ENCODE data around the gene MEGF11.
"Not testable (repeated sequence)": the region's sequence is repeated elsewhere in the genome, so short reads cannot be mapped to it uniquely, and the experiment has no call there.

Gene MEGF11

GRCh38 chr15:66023311-66023972, 230.1 kb downstream of the MEGF11 start:
- DNase-seq (ENCODE audit: extremely low spot score, insufficient read length, low read depth) = no peak
- no peak for FAIRE-seq

- FAIRE-seq = no peak
Measured at GRCh38 chr15:66022163-66022525, 231.4 kb downstream of the MEGF11 start.

GRCh38 chr15:66021496-66022162, 231.9 kb downstream of the MEGF11 start:
- no peak for FAIRE-seq
- no peak for DNase-seq (ENCODE audit: extremely low spot score, insufficient read length, low read depth)

More at GRCh38 chr15:66022163-66022525, 231.4 kb downstream of the MEGF11 start:
- DNase-seq (ENCODE audit: extremely low spot score, insufficient read length, low read depth) = no peak

- DNase-seq (ENCODE audit: extremely low spot score, insufficient read length, low read depth) (no peak), FAIRE-seq (no peak)
Measured at GRCh38 chr15:66019826-66020398, 233.6 kb downstream of the MEGF11 start.

- FAIRE-seq (no peak), DNase-seq (ENCODE audit: extremely low spot score, insufficient read length, low read depth) (no peak)
Measured at GRCh38 chr15:66019368-66019767, 234.2 kb downstream of the MEGF11 start.

- no peak for DNase-seq (ENCODE audit: extremely low spot score, insufficient read length, low read depth)
- no peak for FAIRE-seq
Measured at GRCh38 chr15:66018488-66018797, 235.1 kb downstream of the MEGF11 start.

GRCh38 chr15:66017792-66018487, 235.6 kb downstream of the MEGF11 start:
- no peak for DNase-seq (ENCODE audit: extremely low spot score, insufficient read length, low read depth)
- no peak for FAIRE-seq

- FAIRE-seq = no peak
- no peak for DNase-seq (ENCODE audit: extremely low spot score, insufficient read length, low read depth)
Measured at GRCh38 chr15:66017000-66017399, 236.6 kb downstream of the MEGF11 start.

- DNase-seq (ENCODE audit: extremely low spot score, insufficient read length, low read depth) (no peak), FAIRE-seq (no peak)
Measured at GRCh38 chr15:66016199-66016598, 237.4 kb downstream of the MEGF11 start.

GRCh38 chr15:66014635-66015182, 238.8 kb downstream of the MEGF11 start:
- FAIRE-seq (peak; percentile 18), DNase-seq (ENCODE audit: extremely low spot score, insufficient read length, low read depth) (no peak)

GRCh38 chr15:66014022-66014421, 239.5 kb downstream of the MEGF11 start:
- no peak for DNase-seq (ENCODE audit: extremely low spot score, insufficient read length, low read depth)
- FAIRE-seq = no peak

- DNase-seq (ENCODE audit: extremely low spot score, insufficient read length, low read depth) = no peak
- FAIRE-seq = no peak
Measured at GRCh38 chr15:66008940-66009562, 244.5 kb downstream of the MEGF11 start.

GRCh38 chr15:66007663-66008262, 245.8 kb downstream of the MEGF11 start:
- FAIRE-seq = no peak

GRCh38 chr15:66006986-66007385, 246.6 kb downstream of the MEGF11 start:
- DNase-seq (ENCODE audit: extremely low spot score, insufficient read length, low read depth) (no peak), FAIRE-seq (no peak)

More at GRCh38 chr15:66007663-66008262, 245.8 kb downstream of the MEGF11 start:
- DNase-seq (ENCODE audit: extremely low spot score, insufficient read length, low read depth) = no peak

GRCh38 chr15:66004618-66005262, 248.8 kb downstream of the MEGF11 start:
- DNase-seq (ENCODE audit: extremely low spot score, insufficient read length, low read depth) (no peak), FAIRE-seq (no peak)

GRCh38 chr15:66003129-66003528, 250.4 kb downstream of the MEGF11 start:
- DNase-seq (ENCODE audit: extremely low spot score, insufficient read length, low read depth); FAIRE-seq: not testable (repeated sequence)

- FAIRE-seq = no peak
Measured at GRCh38 chr15:66001717-66002426, 251.7 kb downstream of the MEGF11 start.

GRCh38 chr15:66001042-66001441, 252.5 kb downstream of the MEGF11 start:
- FAIRE-seq = no peak
- no peak for DNase-seq (ENCODE audit: extremely low spot score, insufficient read length, low read depth)

More at GRCh38 chr15:66001717-66002426, 251.7 kb downstream of the MEGF11 start:
- no peak for DNase-seq (ENCODE audit: extremely low spot score, insufficient read length, low read depth)

- no peak for DNase-seq (ENCODE audit: extremely low spot score, insufficient read length, low read depth)
- FAIRE-seq = no peak
Measured at GRCh38 chr15:65998486-65998885, 255.1 kb downstream of the MEGF11 start.

All from GM18507 (cell line).